Gastroesophageal sphincter (tissue), 4 donors: ENCODE results near the gene NLRP12. TPM values are rescaled to one million over a fixed set of nuclear protein-coding genes. Genes with fewer than 3 reads are reported as not detected.
"Not testable (repeated sequence)": the region's sequence is repeated elsewhere in the genome, so short reads cannot be mapped to it uniquely, and the experiment has no call there.

Experiments used
- ATAC-seq: fragments of 150-250 bp; one replicate; pipeline ENCODE4 v1.9.1; 2016; ENCODE audit warnings: mild to moderate bottlenecking, moderate library complexity
- H3K27ac ChIP-seq, 4 donors: fragments of 200-600 bp; sonication (generic) in 3 of 4; 1 replicate in 3 of 4; 2 replicates in 1 of 4; pipeline ENCODE4 v1.5.1; 2016 to 2019
- H3K27me3 ChIP-seq: fragments of 200-600 bp; sonication (generic); one replicate; pipeline ENCODE4 v1.5.1; 2019
- H3K36me3 ChIP-seq, 2 donors: fragments of 200-600 bp; sonication (generic); one replicate each; pipeline ENCODE4 v1.5.1; 2019; ENCODE audit warnings: control low read depth in 1 of 2
- H3K4me1 ChIP-seq, 3 donors: fragments of 200-600 bp; sonication (generic); 1 replicate in 2 of 3; 2 replicates in 1 of 3; pipeline ENCODE4 v1.5.1; 2016 to 2019; ENCODE audit warnings: control low read depth in 2 of 3
- H3K4me3 ChIP-seq, 2 donors: fragments of 200-600 bp; sonication (generic); one replicate each; pipeline ENCODE4 v1.5.1; 2019; ENCODE audit warnings: mild to moderate bottlenecking in 1 of 2, moderate library complexity in 1 of 2
- H3K9me3 ChIP-seq, 3 donors: fragments of 200-600 bp; sonication (generic); one replicate each; pipeline ENCODE4 v1.5.1; 2017 to 2019; ENCODE audit warnings: control low read depth in 2 of 3
- CTCF ChIP-seq, 4 experiments: fragments of 200-600 bp in 2 of 4; fragments of 450-650 bp in 2 of 4; sonication (generic) in 1 of 4; IDR thresholded peaks; one replicate each; pipeline ENCODE4 v1.5.1; 2017 to 2019; ENCODE audit warnings: antibody characterized with exemption in 4 of 4, mild to moderate bottlenecking in 2 of 4, moderate library complexity in 2 of 4
- EP300 ChIP-seq: sonication (generic); formaldehyde crosslinking; IDR thresholded peaks from one replicate; pipeline ENCODE4 v1.6.1; 2017; ENCODE audit warnings: antibody characterized with exemption, mild to moderate bottlenecking
- POLR2A ChIP-seq, 2 donors: fragments of 450-650 bp; IDR thresholded peaks; one replicate each; pipeline ENCODE4 v1.6.1; 2017; ENCODE audit warnings: antibody characterized with exemption in 2 of 2, mild to moderate bottlenecking in 2 of 2, moderate library complexity in 1 of 2
- POLR2AphosphoS5 ChIP-seq: sonication (generic); formaldehyde crosslinking; IDR thresholded peaks from one replicate; pipeline ENCODE4 v1.6.1; 2017; ENCODE audit warnings: antibody characterized with exemption
- WGBS, 2 donors: methylation state at CpG; one replicate each; pipeline ENCODE4 v1.1.5; 2018; ENCODE audit warnings: low coverage in 1 of 2; 5-methylcytosine and 5-hydroxymethylcytosine counted together
- total RNA-seq, 4 donors: library from RNA; depleted of rRNA; stranded (reverse); fragments of >200 nt; gene quantifications; one replicate each; pipeline ENCODE4 v1.1.0, GENCODE V29; 2016

NLRP12 gene
- total RNA-seq, 4 donors from 2014 or later = 0.23 to 1.1 (median 0.28) TPM

GRCh38 chr19:53782698-53783097, 41.4 kb downstream of the NLRP12 start:
- WGBS, 2 donors = 71 to 89% methylated on average over 3 to 4 of the region's 4 CpGs
- no peak for TF ChIP-seq POLR2AphosphoS5
- TF ChIP-seq CTCF (IDR thresholded peaks at IDR 0.05) = no peak
- TF ChIP-seq POLR2A (IDR thresholded peaks at IDR 0.05) = no peak
- TF ChIP-seq EP300 = no peak

GRCh38 chr19:53781332-53781731, 42.8 kb downstream of the NLRP12 start:
- H3K9me3 ChIP-seq, H3K4me1 ChIP-seq, ATAC-seq, H3K4me3 ChIP-seq, H3K36me3 ChIP-seq, H3K27ac ChIP-seq: not testable (repeated sequence)
- WGBS, 2 donors = 83 to 100% methylated on average over 3 to 4 of the region's 8 CpGs
- peaks cover 29% of the 10 kb centered on the region for H3K27me3 ChIP-seq

More at GRCh38 chr19:53782698-53783097, 41.4 kb downstream of the NLRP12 start:
- Histone ChIP-seq H3K4me1 (no peaks in the 10 kb centered on the region), H3K27ac (no peak overlapping the region), H3K36me3 (no peaks in the 10 kb centered on the region), H3K4me3 (no peak overlapping the region), H3K9me3 (no peaks in the 10 kb centered on the region), H3K27me3 (peaks cover 39% of the 10 kb centered on the region)
- no peak for ATAC-seq

GRCh38 chr19:53780506-53780905, 43.6 kb downstream of the NLRP12 start:
- 19 to 67% methylated on average over 1 of the region's 1 CpG for WGBS, 2 donors
- no peaks in the 10 kb centered on the region for H3K36me3 ChIP-seq
- H3K27ac ChIP-seq = no peak overlapping the region
- no peaks in the 10 kb centered on the region for H3K9me3 ChIP-seq
- H3K4me3 ChIP-seq = no peak overlapping the region
- ATAC-seq = no peak
- peaks cover 32% of the 10 kb centered on the region for H3K27me3 ChIP-seq
- no peaks in the 10 kb centered on the region for H3K4me1 ChIP-seq
- no peak for TF ChIP-seq CTCF (IDR thresholded peaks at IDR 0.05)
- TF ChIP-seq POLR2A (IDR thresholded peaks at IDR 0.05) = no peak
- TF ChIP-seq EP300 = no peak
- no peak for TF ChIP-seq POLR2AphosphoS5

- WGBS, 2 donors = 53 to 66% methylated on average over 5 to 7 of the region's 18 CpGs
Measured at GRCh38 chr19:53775524-53775923, 48.6 kb downstream of the NLRP12 start.

GRCh38 chr19:53774491-53774890, 49.6 kb downstream of the NLRP12 start:
- not testable (repeated sequence) for H3K4me3 ChIP-seq, H3K27ac ChIP-seq, H3K9me3 ChIP-seq, ATAC-seq, H3K36me3 ChIP-seq, H3K4me1 ChIP-seq
- H3K27me3 ChIP-seq = peaks cover 62% of the 10 kb centered on the region
- 14 to 37% methylated on average over 2 to 7 of the region's 7 CpGs for WGBS, 2 donors

More at GRCh38 chr19:53775524-53775923, 48.6 kb downstream of the NLRP12 start:
- no peak for ATAC-seq
- H3K27me3 ChIP-seq = peaks cover 52% of the 10 kb centered on the region
- H3K36me3 ChIP-seq = no peaks in the 10 kb centered on the region
- no peaks in the 10 kb centered on the region for H3K9me3 ChIP-seq
- TF ChIP-seq EP300 (no peak), POLR2A (IDR thresholded peaks at IDR 0.05) (no peak), POLR2AphosphoS5 (no peak), CTCF (IDR thresholded peaks at IDR 0.05) (no peak)
- H3K27ac ChIP-seq = no peak overlapping the region
- no peaks in the 10 kb centered on the region for H3K4me1 ChIP-seq
- H3K4me3 ChIP-seq = no peak overlapping the region

GRCh38 chr19:53773999-53774398, 50.1 kb downstream of the NLRP12 start:
- no peak for ATAC-seq

More at GRCh38 chr19:53773999-53774398, 50.1 kb downstream of the NLRP12 start:
- H3K9me3 ChIP-seq = no peaks in the 10 kb centered on the region
- H3K27me3 ChIP-seq = peaks cover 67% of the 10 kb centered on the region
- 20 to 33% methylated on average over 1 of the region's 4 CpGs for WGBS, 2 donors
- H3K4me3 ChIP-seq = no peak overlapping the region
- no peak overlapping the region for H3K27ac ChIP-seq
- H3K4me1 ChIP-seq = no peaks in the 10 kb centered on the region
- TF ChIP-seq POLR2A (IDR thresholded peaks at IDR 0.05) = no peak
- H3K36me3 ChIP-seq = no peaks in the 10 kb centered on the region
